Memory B cell (primary cell): ENCODE data around the gene HEYL.

Source experiments
- ATAC-seq: fragments of 150-1000 bp; cut with Tn5 transposase; 2 replicates; pipeline ENCODE4 v1.10.0; 2021; ENCODE audit warnings: low read depth, mild to moderate bottlenecking, moderate library complexity
- DNase-seq, 2 donors: peaks; one replicate each; pipeline ENCODE4 v3.0.0; 2022; ENCODE audit warnings: low spot score in 2 of 2
- H3K27ac Mint-ChIP-seq: one replicate; pipeline ENCODE4 v1.8.0; 2022; ENCODE audit warnings: mild to moderate bottlenecking, moderate library complexity, mixed read lengths
- H3K27me3 Mint-ChIP-seq: one replicate; pipeline ENCODE4 v1.8.0; 2022; ENCODE audit warnings: mixed read lengths
- H3K36me3 Mint-ChIP-seq: one replicate; pipeline ENCODE4 v1.8.0; 2022; ENCODE audit warnings: mild to moderate bottlenecking, mixed read lengths
- H3K4me1 Mint-ChIP-seq: one replicate; pipeline ENCODE4 v1.8.0; 2022; ENCODE audit warnings: mixed read lengths
- H3K4me3 Mint-ChIP-seq: one replicate; pipeline ENCODE4 v1.8.0; 2022; ENCODE audit warnings: mild to moderate bottlenecking, moderate library complexity, mixed read lengths
- H3K9me3 Mint-ChIP-seq: one replicate; pipeline ENCODE4 v1.8.0; 2022; ENCODE audit warnings: mixed read lengths

The HEYL gene

DNA sequence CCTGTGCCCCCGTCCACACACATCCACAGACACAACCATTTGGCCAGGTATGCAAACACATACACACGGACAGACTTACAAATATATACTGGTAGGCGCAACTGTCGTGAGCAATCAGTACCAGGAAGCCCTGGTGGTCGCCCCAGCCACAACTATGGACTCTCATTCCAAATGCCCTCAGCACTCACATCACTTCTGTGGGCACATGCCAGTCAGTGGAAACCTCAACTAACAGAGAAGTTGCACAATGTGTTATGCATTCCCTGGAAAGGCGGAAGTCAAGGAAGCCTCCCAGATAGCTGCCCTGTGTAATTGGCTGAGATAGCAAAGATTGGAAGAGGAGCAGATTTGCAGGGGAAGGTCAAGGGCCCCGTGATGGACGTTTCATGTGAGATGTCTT is 1.4 kb upstream of the HEYL start:
- Mint-ChIP-seq H3K27me3 (peaks cover 9% of the 10 kb centered on the region), H3K4me3 (no peak overlapping the region), H3K36me3 (no peaks in the 10 kb centered on the region), H3K4me1 (no peaks in the 10 kb centered on the region), H3K9me3 (peaks cover 4% of the 10 kb centered on the region), H3K27ac (no peak overlapping the region)
- no peak for ATAC-seq
- DNase-seq, result no peak

DNA sequence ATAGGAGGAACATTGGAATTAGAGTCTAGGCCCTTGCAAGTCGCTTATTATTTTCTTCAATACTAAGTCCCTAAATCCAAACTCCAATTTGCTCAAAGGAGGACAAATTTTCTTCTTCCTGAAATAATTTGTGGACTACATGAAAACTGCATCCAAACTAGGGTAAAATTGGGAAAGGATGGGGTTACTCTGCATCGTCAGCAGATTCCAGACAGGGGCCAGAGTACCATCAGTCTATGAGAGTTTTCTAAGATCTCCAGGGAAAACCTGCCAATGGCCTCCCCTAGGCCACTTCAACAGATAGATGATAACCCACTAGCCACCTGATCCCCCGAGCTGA is 508 bp downstream of the HEYL start:
- no peak for DNase-seq
- Mint-ChIP-seq H3K27ac (no peak overlapping the region), H3K4me3 (peak overlapping the region; percentile 63)

DNA sequence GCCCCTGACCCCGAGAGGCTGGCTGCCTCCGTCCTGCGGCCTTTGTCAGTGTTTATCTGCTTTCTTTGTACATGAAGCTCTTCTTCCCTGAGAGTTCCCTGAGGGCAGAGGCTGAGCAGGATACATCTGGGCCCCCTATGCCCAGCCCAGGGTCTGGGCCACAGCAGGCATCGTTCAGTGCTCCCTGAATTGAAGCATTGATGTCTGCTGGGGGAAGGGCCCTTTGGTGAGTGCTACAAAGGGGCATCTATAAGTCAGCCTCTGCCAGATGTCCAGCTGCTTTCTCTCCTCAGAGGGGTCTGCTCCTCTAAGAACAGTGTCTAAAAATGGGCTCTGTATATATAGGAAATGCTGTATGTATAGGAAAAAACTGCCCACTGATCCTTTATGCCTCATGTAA is 2.1 kb downstream of the HEYL start:
- Mint-ChIP-seq H3K27me3 (peaks cover 12% of the 10 kb centered on the region), H3K9me3 (no peaks in the 10 kb centered on the region), H3K27ac (no peak overlapping the region), H3K36me3 (no peaks in the 10 kb centered on the region), H3K4me3 (no peak overlapping the region), H3K4me1 (no peaks in the 10 kb centered on the region)
- ATAC-seq (no peak), DNase-seq (no peak)

More for the DNA sequence above, 508 bp downstream of the HEYL start:
- H3K27me3 Mint-ChIP-seq, result peaks cover 10% of the 10 kb centered on the region
- H3K36me3 Mint-ChIP-seq, result no peaks in the 10 kb centered on the region
- H3K9me3 Mint-ChIP-seq, result peaks cover 4% of the 10 kb centered on the region
- no peaks in the 10 kb centered on the region for H3K4me1 Mint-ChIP-seq
- no peak for ATAC-seq

DNA sequence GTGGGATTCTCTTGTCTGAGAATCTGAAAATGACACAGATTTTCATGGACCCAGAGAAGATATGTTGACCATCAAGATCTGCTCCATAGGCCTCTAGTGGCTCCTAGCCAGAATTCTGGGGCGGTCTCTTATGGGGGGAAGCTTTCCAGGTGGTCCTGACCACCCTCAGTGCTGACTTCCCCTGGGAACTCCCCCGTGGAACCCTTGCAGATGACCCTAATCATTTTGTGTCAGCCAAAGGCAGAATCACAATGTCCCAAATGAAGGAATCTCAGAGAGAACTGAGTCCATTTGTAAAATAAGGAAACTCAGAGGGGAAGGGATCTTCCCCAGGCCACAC is 3.6 kb downstream of the HEYL start:
- Mint-ChIP-seq H3K36me3 (no peaks in the 10 kb centered on the region), H3K27ac (no peak overlapping the region), H3K4me1 (no peaks in the 10 kb centered on the region), H3K9me3 (no peaks in the 10 kb centered on the region), H3K27me3 (peaks cover 12% of the 10 kb centered on the region), H3K4me3 (no peak overlapping the region)
- no peak for DNase-seq
- no peak for ATAC-seq

DNA sequence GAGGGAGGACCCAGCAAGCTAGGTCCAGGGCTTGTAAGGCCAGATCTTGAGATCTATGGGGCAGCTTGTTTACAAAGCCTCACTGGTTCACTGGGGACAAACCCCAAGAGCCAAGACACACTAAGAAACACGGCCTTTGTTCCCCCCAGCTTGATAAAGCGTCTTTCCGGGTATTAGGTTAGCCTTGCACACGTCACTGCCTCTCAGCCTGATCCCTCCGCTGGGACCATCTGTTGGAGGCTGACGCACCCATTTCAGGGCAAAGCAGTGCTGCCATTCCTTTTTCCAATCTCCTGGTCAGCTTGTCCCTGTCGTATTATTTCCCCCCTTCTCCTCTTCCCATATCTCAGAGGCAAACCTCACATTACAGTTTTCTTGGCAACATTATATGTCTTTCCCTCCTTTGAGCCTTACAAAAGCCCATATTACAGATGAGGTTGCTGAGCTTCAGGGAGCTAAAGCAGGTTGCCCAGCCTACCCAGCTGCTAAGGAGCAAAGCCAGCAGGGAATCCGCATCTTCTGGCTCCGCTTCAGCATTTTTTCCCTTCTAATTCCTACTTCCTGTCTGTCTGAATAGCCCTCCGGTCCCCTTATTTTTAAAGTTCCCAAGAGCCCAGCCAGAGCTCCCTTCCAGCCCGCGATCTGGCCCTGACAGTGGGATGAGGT is 4.1 kb downstream of the HEYL start:
- Mint-ChIP-seq H3K4me3 (no peak overlapping the region), H3K4me1 (no peaks in the 10 kb centered on the region), H3K27me3 (peaks cover 13% of the 10 kb centered on the region), H3K9me3 (no peaks in the 10 kb centered on the region), H3K27ac (no peak overlapping the region), H3K36me3 (no peaks in the 10 kb centered on the region)
- ATAC-seq (no peak), DNase-seq (no peak)

DNA sequence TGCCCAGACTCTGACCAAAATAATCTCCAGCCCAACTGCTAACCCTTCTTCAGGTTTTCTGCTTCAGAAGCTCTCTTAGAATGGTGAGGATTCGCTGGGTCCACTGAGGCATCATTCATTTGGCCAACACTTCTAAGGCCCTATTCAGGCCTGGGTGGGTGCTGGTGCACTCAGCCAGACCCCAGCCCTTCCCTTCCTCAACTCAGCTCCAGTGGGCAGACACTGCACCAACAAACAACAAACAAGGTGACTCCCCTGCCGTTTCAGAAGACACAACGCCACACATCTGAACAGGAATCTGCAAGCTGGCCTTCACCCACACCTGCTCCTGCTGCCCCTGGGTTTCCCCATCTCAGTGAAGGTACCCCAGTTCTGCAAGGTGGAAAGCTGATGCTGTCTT is 6.0 kb downstream of the HEYL start:
- no peaks in the 10 kb centered on the region for H3K4me1 Mint-ChIP-seq
- H3K4me3 Mint-ChIP-seq, result no peak overlapping the region
- peaks cover 10% of the 10 kb centered on the region for H3K27me3 Mint-ChIP-seq
- DNase-seq (no peak), ATAC-seq (no peak)
- H3K27ac Mint-ChIP-seq, result no peak overlapping the region
- H3K9me3 Mint-ChIP-seq, result no peaks in the 10 kb centered on the region
- no peaks in the 10 kb centered on the region for H3K36me3 Mint-ChIP-seq

DNA sequence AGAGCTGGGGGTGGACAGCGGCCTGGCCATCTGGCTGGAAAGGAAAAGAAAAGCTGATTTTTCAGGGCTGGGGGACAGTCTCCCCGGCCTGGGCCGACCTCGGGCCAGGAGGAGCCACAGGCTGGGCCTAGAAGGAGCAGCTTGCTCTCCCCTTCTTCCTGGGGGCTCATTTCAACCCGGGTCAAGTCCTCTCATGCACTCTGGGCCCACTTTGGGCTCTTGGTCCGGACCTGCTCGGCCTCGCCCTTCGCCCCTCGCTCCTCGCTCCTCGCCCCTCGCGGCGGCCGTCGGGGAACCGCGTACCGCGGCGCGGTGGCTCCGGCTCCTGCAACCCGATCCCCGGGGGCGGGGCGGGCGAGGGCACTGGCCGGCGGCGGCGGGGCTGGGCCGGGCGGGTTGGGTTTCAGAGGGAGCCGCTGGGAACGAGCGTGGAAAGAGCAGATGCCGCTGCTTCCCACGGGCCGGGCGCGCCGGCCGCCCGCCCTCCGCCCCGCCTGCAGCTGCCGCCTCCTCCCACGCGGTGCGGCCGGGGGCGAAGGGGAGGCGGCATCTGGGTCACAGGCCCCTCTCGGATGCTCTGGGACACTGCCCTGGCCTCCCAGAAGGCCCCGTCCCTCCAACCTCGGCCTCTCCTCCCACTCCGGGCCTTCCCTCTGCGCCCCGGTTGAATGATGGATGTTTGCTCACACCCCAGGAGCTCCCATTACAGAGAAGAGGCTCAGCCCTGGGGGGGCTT is 6.6 kb downstream of the HEYL start:
- H3K27me3 Mint-ChIP-seq, result peaks cover 10% of the 10 kb centered on the region

DNA sequence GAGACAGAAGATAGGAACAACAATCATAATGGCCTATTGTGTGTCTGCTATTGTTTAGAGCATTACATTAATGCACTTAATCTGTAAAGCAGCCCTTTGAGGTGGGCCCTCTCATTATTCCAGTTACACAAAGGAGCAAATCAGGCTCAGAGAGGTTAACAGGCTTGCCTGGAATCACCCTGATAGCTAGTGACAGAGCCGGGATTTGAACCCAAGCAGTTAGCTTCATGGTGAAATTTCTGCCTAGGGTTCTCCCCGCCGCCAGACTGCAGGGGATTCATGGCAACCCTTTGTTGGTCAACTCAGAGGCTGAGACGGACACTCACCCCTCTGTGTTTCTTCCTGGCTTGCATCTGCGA is 7.1 kb downstream of the HEYL start:
- Mint-ChIP-seq H3K27ac (no peak overlapping the region), H3K27me3 (peaks cover 10% of the 10 kb centered on the region), H3K36me3 (no peaks in the 10 kb centered on the region), H3K4me1 (no peaks in the 10 kb centered on the region), H3K9me3 (no peaks in the 10 kb centered on the region), H3K4me3 (no peak overlapping the region)
- DNase-seq (no peak), ATAC-seq (no peak)

More for the DNA sequence above, 6.6 kb downstream of the HEYL start:
- H3K9me3 Mint-ChIP-seq, result no peaks in the 10 kb centered on the region
- H3K4me3 Mint-ChIP-seq, result no peak overlapping the region
- no peak overlapping the region for H3K27ac Mint-ChIP-seq
- H3K4me1 Mint-ChIP-seq, result no peaks in the 10 kb centered on the region
- H3K36me3 Mint-ChIP-seq, result no peaks in the 10 kb centered on the region
- no peak for DNase-seq
- ATAC-seq, result no peak

DNA sequence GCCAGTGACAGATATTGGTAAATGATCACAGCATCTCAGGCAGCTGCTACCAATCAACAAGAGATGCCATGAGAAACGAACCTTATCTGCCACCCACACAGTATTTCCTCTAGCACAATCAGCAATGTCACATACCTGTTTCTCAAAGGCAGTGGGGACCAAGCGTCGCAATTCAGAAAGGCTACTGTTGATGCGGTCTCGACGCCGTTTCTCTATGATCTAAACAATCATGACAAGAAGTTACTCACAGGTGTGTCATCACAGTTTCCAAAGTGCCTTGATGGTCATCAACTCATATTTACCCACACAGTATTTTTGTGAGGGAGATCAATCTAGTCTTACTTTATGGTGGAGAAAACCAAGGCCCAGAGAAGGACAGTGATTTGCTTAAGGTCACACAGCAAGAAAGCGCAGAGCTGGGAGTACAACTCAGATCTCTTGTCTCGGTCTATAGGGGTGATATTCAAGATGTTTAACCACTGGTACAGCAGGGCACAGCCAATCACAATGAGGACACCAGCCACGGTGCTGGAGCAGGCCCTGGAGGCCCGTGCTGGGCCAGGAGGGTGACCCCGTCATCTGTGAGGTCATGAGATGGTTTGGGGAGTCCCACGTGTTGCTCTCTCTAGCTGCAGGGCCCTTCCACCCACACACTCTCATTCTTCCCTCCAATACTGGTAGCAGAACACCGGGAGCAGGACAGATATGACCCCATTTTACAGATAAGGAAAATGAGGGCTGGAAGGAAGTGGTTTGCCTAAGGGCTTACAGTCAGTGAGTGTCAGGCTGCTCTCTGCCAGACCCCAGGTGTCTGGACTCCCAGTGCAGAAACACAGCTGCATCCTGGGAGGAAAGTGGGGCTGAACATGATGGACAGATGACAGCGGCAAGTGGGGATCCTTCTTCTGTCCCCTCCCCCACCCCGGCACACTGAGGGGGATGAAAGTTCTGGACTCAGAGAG is 7.8 kb downstream of the HEYL start:
- no peak for DNase-seq
- Mint-ChIP-seq H3K27ac (no peak overlapping the region), H3K9me3 (no peaks in the 10 kb centered on the region), H3K4me1 (no peaks in the 10 kb centered on the region), H3K36me3 (no peaks in the 10 kb centered on the region), H3K27me3 (peaks cover 10% of the 10 kb centered on the region), H3K4me3 (no peak overlapping the region)
- ATAC-seq, result no peak

DNA sequence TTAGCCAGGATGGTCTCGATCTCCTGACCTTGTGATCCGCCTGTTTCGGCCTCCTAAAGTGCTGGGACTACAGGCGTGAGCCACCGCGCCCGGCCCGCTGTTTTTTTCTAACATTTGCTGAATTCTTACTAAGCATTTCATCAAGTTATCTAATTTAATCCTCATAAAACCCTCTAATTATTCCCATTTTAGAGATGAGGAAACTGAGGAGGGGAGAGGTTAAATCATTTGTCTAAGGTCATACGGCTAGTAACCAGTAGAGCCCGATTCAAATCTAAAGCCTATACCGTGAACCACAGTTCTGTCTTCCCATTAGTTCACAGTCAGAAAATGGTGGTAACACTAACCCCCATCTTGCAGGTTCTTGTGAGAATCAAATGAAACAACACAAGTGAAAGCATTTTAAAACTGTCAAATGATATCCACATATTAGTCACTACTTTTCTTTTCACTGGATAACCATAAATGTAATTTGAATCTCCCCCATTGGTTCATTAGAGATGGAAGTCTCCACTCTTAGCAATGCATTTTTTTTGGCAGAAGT is 10.6 kb downstream of the HEYL start:
- H3K27me3 Mint-ChIP-seq, result peaks cover 14% of the 10 kb centered on the region
- H3K9me3 Mint-ChIP-seq, result no peaks in the 10 kb centered on the region
- H3K27ac Mint-ChIP-seq, result no peak overlapping the region
- H3K4me1 Mint-ChIP-seq, result no peaks in the 10 kb centered on the region
- ATAC-seq (no peak), DNase-seq (no peak)
- H3K4me3 Mint-ChIP-seq, result no peak overlapping the region
- no peaks in the 10 kb centered on the region for H3K36me3 Mint-ChIP-seq

DNA sequence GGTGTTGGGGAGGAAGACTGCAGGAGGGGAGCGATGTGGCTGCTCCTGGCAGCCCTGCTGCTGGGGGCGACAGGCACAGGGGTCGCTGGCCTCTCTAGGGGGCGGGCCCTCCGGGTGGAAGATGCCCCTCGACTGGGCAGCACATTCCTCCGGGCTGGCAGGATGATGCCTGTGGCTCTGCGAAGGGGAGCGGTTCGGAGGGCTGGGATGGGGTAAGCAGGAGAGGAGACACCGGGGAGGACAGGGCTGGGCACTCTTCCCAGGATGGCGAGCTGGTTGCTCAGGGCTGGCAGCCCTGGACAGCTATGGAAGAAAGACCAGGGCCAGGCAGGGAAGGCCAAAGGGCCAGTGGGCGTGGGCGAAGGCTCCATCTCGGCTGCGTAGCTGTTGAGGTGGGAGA is 12.8 kb downstream of the HEYL start:
- Mint-ChIP-seq H3K4me1 (peaks cover 3% of the 10 kb centered on the region), H3K36me3 (no peaks in the 10 kb centered on the region), H3K27ac (no peak overlapping the region), H3K4me3 (no peak overlapping the region), H3K27me3 (peaks cover 19% of the 10 kb centered on the region), H3K9me3 (no peaks in the 10 kb centered on the region)
- DNase-seq (no peak), ATAC-seq (no peak)

DNA sequence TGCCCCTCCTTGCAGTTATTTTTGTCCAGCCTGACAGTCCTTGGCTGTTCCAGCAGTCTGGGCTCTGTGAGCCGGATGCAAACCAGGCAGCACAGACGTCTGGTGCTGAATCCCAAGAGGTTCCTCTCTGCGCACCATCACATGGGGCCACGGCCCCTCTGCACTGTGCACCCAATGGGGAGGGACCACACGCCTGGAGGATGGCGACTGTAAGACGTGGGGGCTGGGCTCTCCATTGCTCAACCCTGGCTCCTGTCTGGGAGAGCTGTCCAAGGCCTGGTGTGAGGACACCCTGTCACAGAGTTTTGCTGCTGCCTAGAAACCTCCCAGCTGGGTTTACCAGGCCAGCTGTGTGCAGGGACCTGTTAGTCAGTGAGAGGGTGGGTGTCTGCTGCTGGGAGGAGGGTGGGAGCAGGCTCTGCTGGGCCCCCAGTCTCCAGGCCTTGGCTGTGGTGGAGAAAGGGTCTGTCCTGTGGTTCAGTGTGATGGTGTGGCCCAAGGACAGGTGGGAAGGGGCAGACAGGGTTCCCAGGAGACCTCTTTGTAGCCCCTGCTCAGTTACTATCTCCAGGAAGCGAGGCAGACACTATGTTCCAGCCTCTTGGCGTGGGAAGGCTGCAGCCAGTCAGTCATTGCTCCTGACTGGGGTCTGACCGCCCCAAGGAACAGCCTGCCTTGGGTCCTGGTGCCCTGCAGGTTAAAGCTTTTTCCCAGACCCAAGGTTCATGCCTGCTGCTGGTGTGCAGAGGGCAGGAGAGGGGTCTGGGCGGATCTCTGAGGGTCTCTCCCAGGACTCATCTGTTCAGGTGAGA is 13.8 kb downstream of the HEYL start:
- H3K36me3 Mint-ChIP-seq, result no peaks in the 10 kb centered on the region
- ATAC-seq, result no peak

DNA sequence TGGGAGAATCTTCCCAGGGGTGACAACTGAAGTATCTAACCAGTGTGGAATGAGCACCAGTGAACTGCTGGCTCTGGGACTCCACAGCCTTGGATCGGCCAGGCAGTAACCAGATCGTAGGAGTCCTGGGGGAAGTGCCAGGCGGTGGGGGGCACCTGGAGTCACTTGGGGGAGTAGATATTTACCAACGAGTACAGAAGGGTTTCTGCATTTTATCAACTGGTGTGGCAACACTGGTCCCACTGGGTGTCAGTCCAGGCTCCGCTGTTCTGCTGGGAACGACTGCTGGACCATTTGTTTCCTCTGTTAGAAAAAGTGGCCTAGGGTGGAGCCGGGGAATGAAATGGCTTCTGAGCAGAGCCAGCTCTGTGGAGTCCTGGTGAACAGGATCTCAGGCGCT is 14.4 kb downstream of the HEYL start:
- H3K27me3 Mint-ChIP-seq, result peaks cover 16% of the 10 kb centered on the region
- peaks cover 3% of the 10 kb centered on the region for H3K4me1 Mint-ChIP-seq
- no peak overlapping the region for H3K27ac Mint-ChIP-seq
- DNase-seq (no peak), ATAC-seq (no peak)
- no peak overlapping the region for H3K4me3 Mint-ChIP-seq
- H3K9me3 Mint-ChIP-seq, result no peaks in the 10 kb centered on the region
- no peaks in the 10 kb centered on the region for H3K36me3 Mint-ChIP-seq

More for the DNA sequence above, 13.8 kb downstream of the HEYL start:
- Mint-ChIP-seq H3K4me1 (peaks cover 3% of the 10 kb centered on the region), H3K27me3 (peaks cover 18% of the 10 kb centered on the region), H3K4me3 (no peak overlapping the region), H3K27ac (no peak overlapping the region), H3K9me3 (no peaks in the 10 kb centered on the region)
- no peak for DNase-seq
